HepG2 (cell line): ENCODE results near the gene CORO7. TPM values are rescaled to one million over a fixed set of nuclear protein-coding genes. Genes with fewer than 3 reads are reported as not detected.

Experiments
- CC2D1A ChIP-seq: sonication (generic); formaldehyde crosslinking; IDR thresholded peaks from 2 replicates; pipeline ENCODE4 v1.8.1; 2023; ENCODE audit warnings: mild to moderate bottlenecking, missing genetic modification reagents
- ELF3 ChIP-seq: IDR thresholded peaks from 2 replicates; pipeline ENCODE4 v1.6.1; 2016; ENCODE audit warnings: missing genetic modification reagents, missing compliant biosample characterization
- ERF ChIP-seq: IDR thresholded peaks from 2 replicates; pipeline ENCODE4 v1.6.1; 2018; ENCODE audit warnings: missing biosample characterization, missing genetic modification reagents
- ETV6 ChIP-seq: sonication (generic); formaldehyde crosslinking; conservative IDR thresholded peaks from 2 replicates; pipeline ENCODE4 v1.4.0; 2020; ENCODE audit warnings: missing genetic modification reagents
- IKZF1 ChIP-seq: fragments of 450-650 bp; IDR thresholded peaks from 2 replicates; pipeline ENCODE4 v1.7.1; 2016
- MED13 ChIP-seq: sonication (generic); formaldehyde crosslinking; IDR thresholded peaks from 2 replicates; pipeline ENCODE4 v1.5.0; 2020; ENCODE audit warnings: missing genetic modification reagents
- PRMT3 ChIP-seq: sonication (generic); formaldehyde crosslinking; IDR thresholded peaks from 2 replicates; pipeline ENCODE4 v1.8.1; 2022; ENCODE audit warnings: low read depth, mild to moderate bottlenecking, moderate library complexity, missing genetic modification reagents, borderline replicate concordance
- SALL1 ChIP-seq: sonication (generic); formaldehyde crosslinking; IDR thresholded peaks from 2 replicates; pipeline ENCODE4 v1.8.0; 2022; ENCODE audit warnings: mild to moderate bottlenecking, missing genetic modification reagents
- SCMH1 ChIP-seq: sonication (generic); formaldehyde crosslinking; IDR thresholded peaks from 2 replicates; pipeline ENCODE4 v1.9.0; 2021; ENCODE audit warnings: missing genetic modification reagents, mild to moderate bottlenecking, borderline replicate concordance
- SMYD3 ChIP-seq: sonication (generic); formaldehyde crosslinking; IDR thresholded peaks from 2 replicates; pipeline ENCODE4 v1.8.1; 2023; ENCODE audit warnings: mild to moderate bottlenecking, missing genetic modification reagents
- TARDBP ChIP-seq: sonication (generic); formaldehyde crosslinking; IDR thresholded peaks from 2 replicates; pipeline ENCODE4 v1.8.0; 2022; ENCODE audit warnings: mild to moderate bottlenecking, missing genetic modification reagents
- ZMYM2 ChIP-seq: sonication (generic); formaldehyde crosslinking; IDR thresholded peaks from 2 replicates; pipeline ENCODE4 v1.8.0; 2022; ENCODE audit warnings: mild to moderate bottlenecking, missing genetic modification reagents
- ZNF138 ChIP-seq: sonication (generic); formaldehyde crosslinking; IDR thresholded peaks from 2 replicates; pipeline ENCODE4 v1.5.0; 2020; ENCODE audit warnings: mild to moderate bottlenecking, low read depth, missing genetic modification reagents
- ZNF543 ChIP-seq: sonication (generic); formaldehyde crosslinking; IDR thresholded peaks from 2 replicates; pipeline ENCODE4 v1.4.0; 2020; ENCODE audit warnings: mild to moderate bottlenecking, missing genetic modification reagents
- ZNF790 ChIP-seq: sonication (generic); formaldehyde crosslinking; IDR thresholded peaks from 2 replicates; pipeline ENCODE4 v1.8.0; 2022; ENCODE audit warnings: missing genetic modification reagents, mild to moderate bottlenecking, borderline replicate concordance
- ZNF891 ChIP-seq: sonication (generic); formaldehyde crosslinking; IDR thresholded peaks from 2 replicates; pipeline ENCODE4 v1.5.0; 2020; ENCODE audit warnings: mild to moderate bottlenecking, missing genetic modification reagents
- polyA plus RNA-seq, 8 experiments: library from polyadenylated mRNA; depleted of rRNA in 3 of 8; stranded (reverse) in 7 of 8; unstranded in 1 of 8; fragments of >200 nt; fragmentation: Illumina TruSeq in 4 of 8; extraction: Trizol in 4 of 8; gene quantifications; 2 replicates each; pipeline versions ENCODE4 v1.2.1 to v1.2.3, GENCODE V29; 2011 to 2016; ENCODE audit warnings: low read depth in 4 of 8, missing spikeins in 1 of 8, mixed read lengths in 1 of 8; ENCODE audit not compliant: insufficient read depth in 1 of 8
- total RNA-seq, 5 experiments: library from RNA; depleted of rRNA; stranded (reverse); fragments of >200 nt; fragmentation: Illumina TruSeq; extraction: Trizol; gene quantifications; 2 replicates each; pipeline ENCODE4 v1.2.3, GENCODE V29; 2016; ENCODE audit warnings: low read depth in 1 of 5
- TF ChIP-seq, protein P1 (sequence below): sonication (generic); formaldehyde crosslinking; conservative IDR thresholded peaks from 2 replicates; pipeline ENCODE4 v1.4.0; 2020; ENCODE audit warnings: missing genetic modification reagents
- TF ChIP-seq, protein P2 (sequence below): sonication (generic); formaldehyde crosslinking; IDR thresholded peaks from 2 replicates; pipeline ENCODE4 v1.4.0; 2020; ENCODE audit warnings: mild to moderate bottlenecking, missing genetic modification reagents
- TF ChIP-seq, protein P3 (sequence below): IDR thresholded peaks from 2 replicates; pipeline ENCODE4 v1.6.1; 2012; ENCODE audit warnings: low read depth, low read length, improper control_type of control experiment
- TF ChIP-seq, protein P4 (sequence below): sonication (generic); formaldehyde crosslinking; IDR thresholded peaks from 2 replicates; pipeline ENCODE4 v1.5.0; 2020; ENCODE audit warnings: mild to moderate bottlenecking, low read depth, missing genetic modification reagents, borderline replicate concordance
- TF ChIP-seq, protein P5 (sequence below): sonication (generic); formaldehyde crosslinking; IDR thresholded peaks from 2 replicates; pipeline ENCODE4 v1.4.0; 2020; ENCODE audit warnings: missing genetic modification reagents, borderline replicate concordance
- TF ChIP-seq, protein P6 (sequence below): sonication (generic); formaldehyde crosslinking; conservative IDR thresholded peaks from 2 replicates; pipeline ENCODE4 v1.4.0; 2020; ENCODE audit warnings: missing genetic modification reagents

Gene CORO7
- total and polyA plus RNA-seq, 2 of the 13 experiments (the other 11 are each of a cell fraction or from before 2014, with no cell fraction given) = 9.9 to 14.3 TPM

DNA sequence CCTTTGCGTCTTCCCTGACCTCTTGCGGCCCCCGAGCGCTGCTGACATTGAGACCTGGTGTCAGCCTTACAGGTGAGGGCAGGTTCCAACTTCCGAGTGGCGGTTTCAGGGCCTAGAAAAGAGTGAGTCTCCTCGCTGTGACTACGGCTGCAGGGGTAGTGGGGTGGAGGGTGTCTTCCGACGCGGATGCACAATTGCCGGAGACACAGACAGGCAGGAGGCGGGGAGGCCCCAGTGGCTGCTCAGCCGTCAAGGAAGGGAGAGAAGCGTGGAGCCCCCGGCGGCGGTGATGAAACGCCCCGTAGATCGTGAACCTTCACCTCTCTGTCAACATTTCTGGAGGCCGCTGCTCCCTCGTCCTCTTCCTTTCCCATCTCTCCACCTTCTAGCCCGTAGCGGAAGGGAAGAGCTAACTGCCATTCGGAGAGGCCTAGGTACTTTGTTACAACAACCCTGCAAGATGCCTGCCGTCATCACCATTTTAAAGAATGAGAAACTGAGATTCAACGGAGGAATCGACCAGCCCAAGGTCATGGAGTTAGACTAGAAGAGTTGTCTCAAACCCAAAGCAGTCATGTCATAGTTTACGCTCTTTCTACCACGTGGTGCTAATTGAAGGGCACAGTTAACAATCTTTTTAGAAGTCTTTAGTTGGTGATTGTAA, 9.8 kb upstream of the CORO7 start (continued):
- TF ChIP-seq, protein P1, sequence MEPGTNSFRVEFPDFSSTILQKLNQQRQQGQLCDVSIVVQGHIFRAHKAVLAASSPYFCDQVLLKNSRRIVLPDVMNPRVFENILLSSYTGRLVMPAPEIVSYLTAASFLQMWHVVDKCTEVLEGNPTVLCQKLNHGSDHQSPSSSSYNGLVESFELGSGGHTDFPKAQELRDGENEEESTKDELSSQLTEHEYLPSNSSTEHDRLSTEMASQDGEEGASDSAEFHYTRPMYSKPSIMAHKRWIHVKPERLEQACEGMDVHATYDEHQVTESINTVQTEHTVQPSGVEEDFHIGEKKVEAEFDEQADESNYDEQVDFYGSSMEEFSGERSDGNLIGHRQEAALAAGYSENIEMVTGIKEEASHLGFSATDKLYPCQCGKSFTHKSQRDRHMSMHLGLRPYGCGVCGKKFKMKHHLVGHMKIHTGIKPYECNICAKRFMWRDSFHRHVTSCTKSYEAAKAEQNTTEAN (CRISPR knock-in tag) = no peak
- TF ChIP-seq, protein P2, sequence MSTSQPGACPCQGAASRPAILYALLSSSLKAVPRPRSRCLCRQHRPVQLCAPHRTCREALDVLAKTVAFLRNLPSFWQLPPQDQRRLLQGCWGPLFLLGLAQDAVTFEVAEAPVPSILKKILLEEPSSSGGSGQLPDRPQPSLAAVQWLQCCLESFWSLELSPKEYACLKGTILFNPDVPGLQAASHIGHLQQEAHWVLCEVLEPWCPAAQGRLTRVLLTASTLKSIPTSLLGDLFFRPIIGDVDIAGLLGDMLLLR (CRISPR knock-in tag) = 0 out of 2 replicates have a peak, but pooled peaks have one; percentile 48
- TF ChIP-seq SCMH1 (CRISPR knock-in tag) = no peak
- TF ChIP-seq CC2D1A (CRISPR knock-in tag) = no peak
- no peak for TF ChIP-seq ZMYM2 (CRISPR knock-in tag)
- TF ChIP-seq PRMT3 (CRISPR knock-in tag) = no peak
- TF ChIP-seq, protein P3, sequence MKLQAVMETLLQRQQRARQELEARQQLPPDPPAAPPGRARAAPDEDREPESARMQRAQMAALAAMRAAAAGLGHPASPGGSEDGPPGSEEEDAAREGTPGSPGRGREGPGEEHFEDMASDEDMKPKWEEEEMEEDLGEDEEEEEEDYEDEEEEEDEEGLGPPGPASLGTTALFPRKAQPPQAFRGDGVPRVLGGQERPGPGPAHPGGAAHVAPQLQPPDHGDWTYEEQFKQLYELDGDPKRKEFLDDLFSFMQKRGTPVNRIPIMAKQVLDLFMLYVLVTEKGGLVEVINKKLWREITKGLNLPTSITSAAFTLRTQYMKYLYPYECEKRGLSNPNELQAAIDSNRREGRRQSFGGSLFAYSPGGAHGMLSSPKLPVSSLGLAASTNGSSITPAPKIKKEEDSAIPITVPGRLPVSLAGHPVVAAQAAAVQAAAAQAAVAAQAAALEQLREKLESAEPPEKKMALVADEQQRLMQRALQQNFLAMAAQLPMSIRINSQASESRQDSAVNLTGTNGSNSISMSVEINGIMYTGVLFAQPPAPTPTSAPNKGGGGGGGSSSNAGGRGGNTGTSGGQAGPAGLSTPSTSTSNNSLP = no peak
- no peak; the same call in none of the 2 replicates for TF ChIP-seq MED13 (CRISPR knock-in tag)
- peak; percentile 90 for TF ChIP-seq ZNF543
- TF ChIP-seq ZNF790 (CRISPR knock-in tag) = no peak
- peak; percentile 84; the same call in 1 of the 2 replicates for TF ChIP-seq SMYD3 (CRISPR knock-in tag)
- no peak for TF ChIP-seq ETV6 (CRISPR knock-in tag)
- TF ChIP-seq, protein P4, sequence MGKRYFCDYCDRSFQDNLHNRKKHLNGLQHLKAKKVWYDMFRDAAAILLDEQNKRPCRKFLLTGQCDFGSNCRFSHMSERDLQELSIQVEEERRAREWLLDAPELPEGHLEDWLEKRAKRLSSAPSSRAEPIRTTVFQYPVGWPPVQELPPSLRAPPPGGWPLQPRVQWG (CRISPR knock-in tag) = no peak
- TF ChIP-seq ZNF891 = peak; percentile 82; the same call in 1 of the 2 replicates
- TF ChIP-seq, protein P5, sequence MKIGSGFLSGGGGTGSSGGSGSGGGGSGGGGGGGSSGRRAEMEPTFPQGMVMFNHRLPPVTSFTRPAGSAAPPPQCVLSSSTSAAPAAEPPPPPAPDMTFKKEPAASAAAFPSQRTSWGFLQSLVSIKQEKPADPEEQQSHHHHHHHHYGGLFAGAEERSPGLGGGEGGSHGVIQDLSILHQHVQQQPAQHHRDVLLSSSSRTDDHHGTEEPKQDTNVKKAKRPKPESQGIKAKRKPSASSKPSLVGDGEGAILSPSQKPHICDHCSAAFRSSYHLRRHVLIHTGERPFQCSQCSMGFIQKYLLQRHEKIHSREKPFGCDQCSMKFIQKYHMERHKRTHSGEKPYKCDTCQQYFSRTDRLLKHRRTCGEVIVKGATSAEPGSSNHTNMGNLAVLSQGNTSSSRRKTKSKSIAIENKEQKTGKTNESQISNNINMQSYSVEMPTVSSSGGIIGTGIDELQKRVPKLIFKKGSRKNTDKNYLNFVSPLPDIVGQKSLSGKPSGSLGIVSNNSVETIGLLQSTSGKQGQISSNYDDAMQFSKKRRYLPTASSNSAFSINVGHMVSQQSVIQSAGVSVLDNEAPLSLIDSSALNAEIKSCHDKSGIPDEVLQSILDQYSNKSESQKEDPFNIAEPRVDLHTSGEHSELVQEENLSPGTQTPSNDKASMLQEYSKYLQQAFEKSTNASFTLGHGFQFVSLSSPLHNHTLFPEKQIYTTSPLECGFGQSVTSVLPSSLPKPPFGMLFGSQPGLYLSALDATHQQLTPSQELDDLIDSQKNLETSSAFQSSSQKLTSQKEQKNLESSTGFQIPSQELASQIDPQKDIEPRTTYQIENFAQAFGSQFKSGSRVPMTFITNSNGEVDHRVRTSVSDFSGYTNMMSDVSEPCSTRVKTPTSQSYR (CRISPR knock-in tag) = no peak
- TF ChIP-seq SALL1 (CRISPR knock-in tag) = peak; percentile 51
- TF ChIP-seq ZNF138 (CRISPR knock-in tag) = peak; percentile 86
- TF ChIP-seq ERF = peak; percentile 41; the same call in 1 of the 2 replicates
- peak; percentile 67 for TF ChIP-seq ELF3 (CRISPR knock-in tag)
- peak; percentile 64 for TF ChIP-seq TARDBP
- TF ChIP-seq, protein P6, sequence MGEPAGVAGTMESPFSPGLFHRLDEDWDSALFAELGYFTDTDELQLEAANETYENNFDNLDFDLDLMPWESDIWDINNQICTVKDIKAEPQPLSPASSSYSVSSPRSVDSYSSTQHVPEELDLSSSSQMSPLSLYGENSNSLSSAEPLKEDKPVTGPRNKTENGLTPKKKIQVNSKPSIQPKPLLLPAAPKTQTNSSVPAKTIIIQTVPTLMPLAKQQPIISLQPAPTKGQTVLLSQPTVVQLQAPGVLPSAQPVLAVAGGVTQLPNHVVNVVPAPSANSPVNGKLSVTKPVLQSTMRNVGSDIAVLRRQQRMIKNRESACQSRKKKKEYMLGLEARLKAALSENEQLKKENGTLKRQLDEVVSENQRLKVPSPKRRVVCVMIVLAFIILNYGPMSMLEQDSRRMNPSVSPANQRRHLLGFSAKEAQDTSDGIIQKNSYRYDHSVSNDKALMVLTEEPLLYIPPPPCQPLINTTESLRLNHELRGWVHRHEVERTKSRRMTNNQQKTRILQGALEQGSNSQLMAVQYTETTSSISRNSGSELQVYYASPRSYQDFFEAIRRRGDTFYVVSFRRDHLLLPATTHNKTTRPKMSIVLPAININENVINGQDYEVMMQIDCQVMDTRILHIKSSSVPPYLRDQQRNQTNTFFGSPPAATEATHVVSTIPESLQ (CRISPR knock-in tag) = no peak
- no peak for TF ChIP-seq IKZF1
